HEK293T (cell line): ENCODE data around the gene RTTN.

Experiments used
- FOXM1 ChIP-seq: fragments of 450-650 bp; IDR thresholded peaks from 2 replicates; pipeline ENCODE4 v1.6.1; 2017; ENCODE audit warnings: mild to moderate bottlenecking, borderline replicate concordance
- HDGF ChIP-seq: fragments of 450-650 bp; IDR thresholded peaks from 2 replicates; pipeline ENCODE4 v1.6.1; 2017; ENCODE audit warnings: antibody characterized with exemption, borderline replicate concordance
- SP1 ChIP-seq: fragments of 450-650 bp; IDR thresholded peaks from 2 replicates; pipeline ENCODE4 v1.6.1; 2017

DNA sequence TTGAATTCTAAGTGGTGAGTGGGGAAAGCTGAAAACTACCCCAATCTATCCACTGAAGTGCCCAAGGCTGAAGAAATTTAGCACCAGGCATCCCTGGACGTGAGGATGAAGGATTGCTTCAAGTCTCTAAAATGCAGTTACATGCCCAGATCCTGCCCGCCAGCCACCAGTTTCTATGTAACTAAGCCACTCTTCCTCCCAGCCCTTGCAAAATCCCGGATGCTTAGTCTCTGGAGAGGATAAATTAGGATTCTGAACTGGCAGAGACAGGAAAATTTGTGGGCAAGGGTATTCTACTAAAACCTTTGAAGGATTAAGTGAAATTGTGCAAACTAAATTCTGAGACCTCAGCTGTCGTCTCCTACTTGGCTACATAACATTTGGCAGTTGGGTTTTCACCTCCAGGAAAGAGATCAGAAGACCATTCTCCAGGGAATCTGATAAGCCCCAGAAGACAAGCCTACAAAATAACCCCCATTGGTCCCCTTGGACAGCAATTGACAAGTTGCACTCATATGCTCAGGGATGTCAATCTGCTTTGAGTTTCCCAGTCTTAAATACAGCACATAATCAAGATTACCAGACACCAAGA is 163.9 kb downstream of the RTTN start:
- TF ChIP-seq SP1, result no peak
- TF ChIP-seq HDGF, result no peak
- TF ChIP-seq FOXM1, result no peak
